ENCODE results near the gene REEP3.

GRCh38 chr10:63525021-63525420 lies 3.8 kb downstream of the REEP3 start:
- TF ChIP-seq GATA2 (IDR thresholded peaks at IDR 0.05; ENCODE audit: low read depth, low read length): no peak
- TF ChIP-seq GATA3 (IDR thresholded peaks at IDR 0.05; ENCODE audit: low read depth, low read length): no peak

Data from SH-SY5Y (cell line).